Neural crest cell (in vitro differentiated cells): ENCODE data around the gene CNTN2. TPM values are rescaled to one million over a fixed set of nuclear protein-coding genes. Genes with fewer than 3 reads are reported as not detected.
A peak's percentile ranks its signal among the peaks of the same experiment; 100 is the strongest.

Experiments used
- DNase-seq: peaks from one replicate; pipeline ENCODE4 v3.0.0; 2021; ENCODE audit warnings: low read depth, mixed read lengths, low spot score
- H3K27ac Mint-ChIP-seq: one replicate; pipeline ENCODE4 v1.8.0; 2021; ENCODE audit warnings: mild to moderate bottlenecking, mixed read lengths; ENCODE audit not compliant: unreplicated experiment
- H3K27me3 Mint-ChIP-seq: 2 replicates; pipeline ENCODE4 v1.8.0; 2021; ENCODE audit warnings: low read depth, mild to moderate bottlenecking, mixed read lengths
- H3K36me3 Mint-ChIP-seq: 2 replicates; pipeline ENCODE4 v1.8.0; 2021; ENCODE audit warnings: low read depth, mild to moderate bottlenecking, mixed read lengths
- H3K4me1 Mint-ChIP-seq: 2 replicates; pipeline ENCODE4 v1.8.0; 2021; ENCODE audit warnings: mixed read lengths
- H3K4me3 Mint-ChIP-seq: one replicate; pipeline ENCODE4 v1.8.0; 2021; ENCODE audit warnings: mild to moderate bottlenecking, mixed read lengths
- H3K9me3 Mint-ChIP-seq: 2 replicates; pipeline ENCODE4 v1.8.0; 2021; ENCODE audit warnings: mixed read lengths
- total RNA-seq: library from RNA; stranded (reverse); gene quantifications from 2 replicates; pipeline ENCODE4 v1.2.1, GENCODE V29; 2021
- TF ChIP-seq, protein P1 (sequence below): fragments of 200-600 bp; sonication (generic); conservative IDR thresholded peaks from 2 replicates; pipeline ENCODE4 v1.5.0; 2021; ENCODE audit warnings: antibody characterized with exemption, mild to moderate bottlenecking

CNTN2 gene
- total RNA-seq, 1 donor from 2014 or later: 26.3 TPM

DNA sequence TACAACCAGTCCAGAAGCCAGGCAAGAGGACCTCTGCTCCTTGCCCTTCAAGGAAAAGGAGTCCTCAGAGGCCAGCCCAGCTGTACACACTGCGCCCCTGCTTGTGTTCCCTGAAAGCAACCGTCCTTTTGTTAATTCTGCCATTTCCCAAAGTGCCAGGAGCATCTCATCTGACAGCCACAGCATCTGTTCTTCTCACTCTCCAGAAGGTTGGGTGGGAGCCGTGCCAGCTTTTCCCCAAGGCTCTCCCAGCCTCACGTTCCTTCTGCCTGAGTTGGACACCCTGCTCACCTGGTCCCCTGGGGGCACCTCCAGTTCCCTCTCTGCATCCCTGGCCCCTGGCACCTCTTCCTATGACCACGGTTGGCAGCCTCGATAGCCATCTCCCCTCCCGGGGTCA is 10.5 kb upstream of the CNTN2 start:
- no peak overlapping the region for H3K4me3 Mint-ChIP-seq
- TF ChIP-seq, protein P1, sequence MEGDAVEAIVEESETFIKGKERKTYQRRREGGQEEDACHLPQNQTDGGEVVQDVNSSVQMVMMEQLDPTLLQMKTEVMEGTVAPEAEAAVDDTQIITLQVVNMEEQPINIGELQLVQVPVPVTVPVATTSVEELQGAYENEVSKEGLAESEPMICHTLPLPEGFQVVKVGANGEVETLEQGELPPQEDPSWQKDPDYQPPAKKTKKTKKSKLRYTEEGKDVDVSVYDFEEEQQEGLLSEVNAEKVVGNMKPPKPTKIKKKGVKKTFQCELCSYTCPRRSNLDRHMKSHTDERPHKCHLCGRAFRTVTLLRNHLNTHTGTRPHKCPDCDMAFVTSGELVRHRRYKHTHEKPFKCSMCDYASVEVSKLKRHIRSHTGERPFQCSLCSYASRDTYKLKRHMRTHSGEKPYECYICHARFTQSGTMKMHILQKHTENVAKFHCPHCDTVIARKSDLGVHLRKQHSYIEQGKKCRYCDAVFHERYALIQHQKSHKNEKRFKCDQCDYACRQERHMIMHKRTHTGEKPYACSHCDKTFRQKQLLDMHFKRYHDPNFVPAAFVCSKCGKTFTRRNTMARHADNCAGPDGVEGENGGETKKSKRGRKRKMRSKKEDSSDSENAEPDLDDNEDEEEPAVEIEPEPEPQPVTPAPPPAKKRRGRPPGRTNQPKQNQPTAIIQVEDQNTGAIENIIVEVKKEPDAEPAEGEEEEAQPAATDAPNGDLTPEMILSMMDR: no peak
- H3K27me3 Mint-ChIP-seq: peaks cover 10% of the 10 kb centered on the region
- H3K4me1 Mint-ChIP-seq: peaks cover 26% of the 10 kb centered on the region
- no peak overlapping the region for H3K27ac Mint-ChIP-seq
- H3K9me3 Mint-ChIP-seq: no peaks in the 10 kb centered on the region
- no peaks in the 10 kb centered on the region for H3K36me3 Mint-ChIP-seq
- no peak for DNase-seq

DNA sequence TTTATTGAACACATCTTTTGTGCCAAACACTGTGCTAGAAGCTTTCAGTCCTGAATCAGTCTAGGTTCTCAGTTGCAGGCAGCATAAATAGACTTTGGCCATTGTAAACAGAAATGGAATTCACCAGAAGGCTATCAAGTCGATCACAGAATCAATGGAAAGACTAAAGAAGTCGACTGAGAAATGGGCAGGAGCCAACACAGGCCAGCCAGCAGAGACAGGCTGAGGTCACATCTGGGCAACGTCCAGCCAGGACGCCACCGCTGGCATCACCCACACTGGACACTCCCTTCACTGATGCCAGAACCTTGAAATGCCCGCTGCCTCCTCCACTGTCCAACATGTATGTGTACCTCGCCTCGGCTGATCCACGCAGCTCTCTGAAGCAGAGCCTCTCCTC is 5.5 kb upstream of the CNTN2 start:
- no peak for DNase-seq
- no peak overlapping the region for H3K4me3 Mint-ChIP-seq
- no peaks in the 10 kb centered on the region for H3K9me3 Mint-ChIP-seq
- H3K27ac Mint-ChIP-seq: no peak overlapping the region
- H3K27me3 Mint-ChIP-seq: peaks cover 33% of the 10 kb centered on the region
- H3K36me3 Mint-ChIP-seq: no peaks in the 10 kb centered on the region
- TF ChIP-seq, protein P1: no peak
- H3K4me1 Mint-ChIP-seq: no peaks in the 10 kb centered on the region

DNA sequence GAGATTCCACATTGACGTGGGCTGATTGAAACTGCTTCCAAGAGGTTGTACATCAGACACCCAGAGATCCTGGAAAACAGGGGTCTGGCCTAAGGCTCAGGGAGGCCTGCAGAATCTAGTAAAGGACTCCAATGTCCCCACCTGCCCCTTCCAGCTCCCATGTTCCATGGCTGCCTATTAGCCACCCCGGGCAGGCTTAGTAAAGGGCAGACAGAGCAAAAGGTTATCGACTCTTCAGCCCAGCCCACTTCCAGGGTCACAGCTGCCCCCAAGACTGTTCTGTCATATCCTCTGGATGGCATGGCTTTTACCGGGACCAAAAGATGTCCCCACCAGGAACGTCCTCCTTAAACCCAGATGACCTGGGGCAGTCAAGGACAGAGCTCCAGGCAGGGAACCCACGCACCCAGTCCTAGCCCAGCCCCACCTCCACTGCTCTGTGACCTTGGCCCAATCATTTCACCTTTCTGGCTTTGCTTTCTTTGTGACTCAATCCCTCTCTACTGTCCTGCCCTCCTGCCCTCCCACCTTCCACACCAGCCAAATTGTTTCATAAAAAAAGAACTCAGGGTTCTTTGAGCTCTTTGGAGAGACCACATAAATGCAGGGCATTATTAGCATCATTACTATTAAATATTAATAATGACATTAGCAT is 4.8 kb upstream of the CNTN2 start:
- Mint-ChIP-seq H3K9me3 (no peaks in the 10 kb centered on the region), H3K27me3 (peaks cover 37% of the 10 kb centered on the region), H3K4me1 (no peaks in the 10 kb centered on the region), H3K27ac (peak overlapping the region; percentile 28), H3K36me3 (no peaks in the 10 kb centered on the region), H3K4me3 (no peak overlapping the region)
- no peak for DNase-seq
- TF ChIP-seq, protein P1: no peak

DNA sequence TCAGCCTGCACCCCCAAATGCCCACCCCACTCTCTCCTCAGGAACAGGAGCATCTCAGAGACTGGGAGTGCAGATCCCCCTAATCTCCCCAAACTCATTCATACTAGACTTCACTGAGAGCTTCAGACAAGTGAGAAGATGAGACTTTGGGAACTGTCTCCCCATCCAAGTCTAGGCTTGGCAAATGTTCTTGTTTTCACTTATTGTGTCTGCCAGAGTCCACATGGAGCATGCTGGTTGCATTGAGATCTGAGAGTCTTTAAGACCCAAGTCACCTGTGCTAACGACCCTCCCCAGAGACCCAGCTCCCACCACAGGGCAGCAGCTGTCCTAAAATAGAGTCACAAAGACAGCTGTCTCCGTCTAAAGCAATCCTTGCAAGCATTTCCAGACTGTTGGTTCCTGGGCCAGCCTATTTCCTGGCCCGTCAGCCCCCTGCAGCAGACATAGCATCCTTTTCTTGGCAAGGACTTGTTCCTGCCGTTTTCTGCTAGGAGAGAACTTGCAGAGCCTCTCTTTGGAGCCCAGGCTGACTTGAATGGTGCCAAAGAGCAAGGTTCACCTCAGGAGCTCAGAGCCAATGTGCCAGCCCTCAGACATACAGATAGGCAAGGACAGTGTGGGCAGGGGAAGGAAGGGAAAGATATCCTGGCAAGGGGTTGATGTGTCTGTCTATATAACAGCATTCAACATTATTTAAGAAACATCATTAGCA is 1.9 kb upstream of the CNTN2 start:
- Mint-ChIP-seq H3K4me1 (peaks cover 12% of the 10 kb centered on the region), H3K4me3 (no peak overlapping the region), H3K27ac (peak overlapping the region; percentile 72), H3K36me3 (no peaks in the 10 kb centered on the region), H3K9me3 (no peaks in the 10 kb centered on the region), H3K27me3 (peaks cover 64% of the 10 kb centered on the region)
- DNase-seq: no peak
- TF ChIP-seq, protein P1: no peak

DNA sequence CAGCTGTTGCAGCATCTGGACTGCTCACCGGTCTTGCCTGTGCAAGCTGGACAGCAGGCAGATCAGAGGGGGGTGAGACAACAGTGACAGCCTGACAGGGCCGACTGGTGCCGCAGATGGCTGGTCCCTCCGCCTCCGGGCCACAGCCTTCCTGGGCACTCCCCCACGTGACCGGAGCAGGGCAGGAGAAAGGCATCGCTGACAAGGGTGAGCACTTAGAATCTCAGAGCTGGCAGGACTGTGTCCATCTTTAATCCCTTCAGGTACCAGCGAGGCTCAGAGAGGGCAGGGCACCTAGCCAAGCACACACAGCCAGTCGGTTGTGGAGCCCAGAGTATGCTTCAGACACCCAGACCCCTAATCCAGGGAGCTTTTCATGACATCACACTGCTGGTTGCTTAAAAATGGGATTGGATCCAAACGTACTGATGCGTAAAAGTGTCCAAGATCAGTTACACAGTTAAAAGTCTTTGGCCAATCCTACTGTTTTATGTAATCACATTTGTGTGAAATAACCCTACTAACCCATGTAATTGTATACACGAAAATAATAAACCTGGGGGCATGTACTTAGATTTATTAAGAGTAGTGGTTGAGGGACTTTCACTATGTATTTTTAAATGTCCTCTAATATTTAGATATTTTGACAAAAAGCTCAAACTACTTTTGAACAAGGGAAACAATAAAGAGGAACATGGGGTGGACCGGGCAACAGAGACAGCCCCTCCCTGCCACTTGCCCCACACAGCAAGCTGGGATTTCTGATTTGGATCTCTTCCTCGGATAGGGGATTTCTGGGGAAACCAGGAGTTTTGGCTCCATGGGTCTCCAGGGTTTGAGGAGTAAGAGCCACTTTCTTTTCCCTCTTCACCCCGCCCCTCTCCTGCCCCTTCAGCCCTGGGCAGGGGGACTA is 758 bp upstream of the CNTN2 start:
- no peak for DNase-seq
- peaks cover 75% of the 10 kb centered on the region for H3K27me3 Mint-ChIP-seq
- H3K4me3 Mint-ChIP-seq: no peak overlapping the region
- peak overlapping the region; percentile 35 for H3K27ac Mint-ChIP-seq
- H3K4me1 Mint-ChIP-seq: peaks cover 23% of the 10 kb centered on the region
- H3K36me3 Mint-ChIP-seq: no peaks in the 10 kb centered on the region
- H3K9me3 Mint-ChIP-seq: no peaks in the 10 kb centered on the region
- TF ChIP-seq, protein P1: no peak
